ENCODE measurements around the gene ANKS1A. TPM values are rescaled to one million over a fixed set of nuclear protein-coding genes. Genes with fewer than 3 reads are reported as not detected.

Gene ANKS1A
- total and polyA plus RNA-seq, 2 of the 4 experiments (the other 2 are of a cell fraction): 7.2 to 7.5 TPM

- DNase-seq: no peak
- H4K20me1 ChIP-seq (ENCODE audit: insufficient read depth, low read length): no peaks in the 10 kb centered on the region; the same call in 1 of the 2 replicates
- H4K8ac ChIP-seq (ENCODE audit: low read depth in 2 of 2, low read length in 2 of 2): no peak overlapping the region
- WGBS, 2 experiments (ENCODE audit: extremely low coverage in 2 of 2, insufficient read length in 1 of 2): 100% methylated on average over 2 of the region's 4 CpGs; no CpG with 5 or more reads in 1 of the 2 experiments
- TF ChIP-seq MAFK (IDR thresholded peaks at IDR 0.05; ENCODE audit: low read depth, low read length): peak; percentile 95
- TF ChIP-seq CTCF (conservative IDR thresholded peaks at IDR 0.05; ENCODE audit: low read depth, low read length): no peak
- TF ChIP-seq RFX5 (IDR thresholded peaks at IDR 0.05; ENCODE audit: low read depth, low read length): no peak
- no peak for TF ChIP-seq USF2 (IDR thresholded peaks at IDR 0.05; ENCODE audit: low read depth, low read length)
- no peak overlapping the region for H3K4me3 ChIP-seq (ENCODE audit: insufficient read depth, low read depth, low read length)
- H3K9me3 ChIP-seq (ENCODE audit: control insufficient read depth, insufficient read depth, low read length): no peaks in the 10 kb centered on the region
- no peak overlapping the region for H4K5ac ChIP-seq (ENCODE audit: low read depth, low read length)
- no peak overlapping the region for H3K14ac ChIP-seq (replicated peaks; ENCODE audit: low read depth, low read length)
- no TSS peak for BruUV-seq (replicated peaks)
- dilution Hi-C loops (cut with HindIII; ENCODE audit: low sequenced_read_pairs, unreplicated experiment): no loop called here
- intact Hi-C loops (cut with micrococcal nuclease): no loop called here
- ATAC-seq (ENCODE audit: low read depth): no peak
- H3K23ac ChIP-seq (ENCODE audit: low read depth, low read length): no peak overlapping the region
- H3K9me1 ChIP-seq (ENCODE audit: insufficient read depth, low read length): no peaks in the 10 kb centered on the region
- H2AK5ac ChIP-seq (ENCODE audit: low read depth, low read length): no peak overlapping the region
- no peak overlapping the region for H2AK9ac ChIP-seq (replicated peaks; ENCODE audit: low read depth, low read length, poor library complexity)
- CTCF ChIA-PET: no interaction called here
- H2BK120ac ChIP-seq (ENCODE audit: low read depth, low read length): no peak overlapping the region
- no peaks in the 10 kb centered on the region for H3K36me3 ChIP-seq (ENCODE audit: control insufficient read depth, insufficient read depth, low read length)
- H3K4me1 ChIP-seq (ENCODE audit: control insufficient read depth, insufficient read depth, low read length): no peaks in the 10 kb centered on the region
- H2AFZ ChIP-seq (replicated peaks; ENCODE audit: low read length, poor library complexity): no peak overlapping the region
- POLR2A ChIA-PET (ENCODE audit: unreplicated experiment): no interaction called here
- in situ Hi-C loops (cut with MboI; ENCODE audit: low sequenced_read_pairs): no loop called here
- H2BK15ac ChIP-seq (ENCODE audit: low read depth, low read length): no peak overlapping the region
- H3K9ac ChIP-seq (ENCODE audit: low read depth, low read length): no peak overlapping the region
- H2BK20ac ChIP-seq (ENCODE audit: low read depth, low read length): no peak overlapping the region
- H2BK5ac ChIP-seq (ENCODE audit: low read depth, low read length, poor library complexity, severe bottlenecking): no peak overlapping the region
- H4K91ac ChIP-seq (ENCODE audit: insufficient read depth, low read depth, low read length): no peak overlapping the region
- H3K4ac ChIP-seq (ENCODE audit: low read depth, low read length): no peak overlapping the region
- H3K4me2 ChIP-seq (ENCODE audit: low read depth, low read length): no peak overlapping the region
- H3K79me1 ChIP-seq (ENCODE audit: low read depth in 1 of 2, low read length in 2 of 2): peaks cover 3 to 11% of the 10 kb centered on the region in 2 experiments; a peak in 2 of 4 replicates
- H3K27ac ChIP-seq (ENCODE audit: insufficient read depth, low read length): no peak overlapping the region
- H3K18ac ChIP-seq (ENCODE audit: low read depth, low read length): no peak overlapping the region
- no peak overlapping the region for H3K56ac ChIP-seq (ENCODE audit: extremely low read depth, insufficient read depth, low read length)
- H3K27me3 ChIP-seq (ENCODE audit: control insufficient read depth, insufficient read depth, low read length): no peaks in the 10 kb centered on the region
Measured at GRCh38 chr6:34941421-34941820, 52.4 kb downstream of the ANKS1A start.

Measured in IMR-90 (cell line).